CD4-positive, alpha-beta T cell treated with Interleukin-4 for 4 hours (primary cell): ENCODE measurements around the gene ATP2C1.

ENCODE experiments used
- DNase-seq: peaks from one replicate; pipeline ENCODE4 v3.0.0-alpha.2; 2020

The ATP2C1 gene

GRCh38 chr3:130895690-130896488, 2.0 kb downstream of the ATP2C1 start:
- DNase-seq: peak; percentile 37

GRCh38 chr3:130897316-130897715, 3.4 kb downstream of the ATP2C1 start:
- DNase-seq: no peak

GRCh38 chr3:130900959-130901358, 7.1 kb downstream of the ATP2C1 start:
- DNase-seq: no peak

- DNase-seq: no peak
Observed at GRCh38 chr3:130901463-130902204, 7.8 kb downstream of the ATP2C1 start.

- DNase-seq: no peak
Observed at GRCh38 chr3:130903412-130903908, 9.6 kb downstream of the ATP2C1 start.

GRCh38 chr3:130904491-130904890, 10.6 kb downstream of the ATP2C1 start:
- DNase-seq: no peak

GRCh38 chr3:130905551-130905950, 11.7 kb downstream of the ATP2C1 start:
- no peak for DNase-seq

GRCh38 chr3:130906374-130906995, 12.6 kb downstream of the ATP2C1 start:
- DNase-seq: no peak

- DNase-seq: no peak
Observed at GRCh38 chr3:130907500-130907899, 13.6 kb downstream of the ATP2C1 start.

- peak; percentile 34 for DNase-seq
Observed at GRCh38 chr3:130907966-130908365, 14.1 kb downstream of the ATP2C1 start.

- DNase-seq: no peak
Observed at GRCh38 chr3:130915567-130916292, 21.8 kb downstream of the ATP2C1 start.

GRCh38 chr3:130916507-130917167, 22.8 kb downstream of the ATP2C1 start:
- no peak for DNase-seq

- no peak for DNase-seq
Observed at GRCh38 chr3:130918328-130918727, 24.4 kb downstream of the ATP2C1 start.

- DNase-seq: no peak
Observed at GRCh38 chr3:130925628-130926027, 31.7 kb downstream of the ATP2C1 start.

- no peak for DNase-seq
Observed at GRCh38 chr3:130926504-130926903, 32.6 kb downstream of the ATP2C1 start.

GRCh38 chr3:130929804-130930203, 35.9 kb downstream of the ATP2C1 start:
- no peak for DNase-seq

GRCh38 chr3:130932979-130933378, 39.1 kb downstream of the ATP2C1 start:
- DNase-seq: no peak

GRCh38 chr3:130933801-130934345, 40.0 kb downstream of the ATP2C1 start:
- DNase-seq: no peak

GRCh38 chr3:130934442-130935089, 40.7 kb downstream of the ATP2C1 start:
- no peak for DNase-seq

GRCh38 chr3:130935761-130936492, 42.0 kb downstream of the ATP2C1 start:
- no peak for DNase-seq

- DNase-seq: no peak
Observed at GRCh38 chr3:130939753-130940152, 45.9 kb downstream of the ATP2C1 start.
